NCI-H146 treated with DMSO at 0.1 percent for 48 hours (cell line): Measurements from ENCODE around the gene ST6GALNAC5.
A peak's percentile ranks its signal among the peaks of the same experiment; 100 is the strongest.
"Not testable (repeated sequence)": the region's sequence is repeated elsewhere in the genome, so short reads cannot be mapped to it uniquely, and the experiment has no call there.

Experiments
- DNase-seq: peaks from one replicate; lab custom pipeline; 2025; ENCODE audit not compliant: unreplicated experiment; lab: John Stamatoyannopoulos, UW

ST6GALNAC5 gene

GRCh38 chr1:76867342-76868130 lies at the start of gene ST6GALNAC5:
TSS of gene ST6GALNAC5 (plus strand) at chr1:76867480.
- DNase-seq: peak; percentile 66

- no peak for DNase-seq
Measured at GRCh38 chr1:76820028-76820427, 47.3 kb upstream of the ST6GALNAC5 start.

DNA sequence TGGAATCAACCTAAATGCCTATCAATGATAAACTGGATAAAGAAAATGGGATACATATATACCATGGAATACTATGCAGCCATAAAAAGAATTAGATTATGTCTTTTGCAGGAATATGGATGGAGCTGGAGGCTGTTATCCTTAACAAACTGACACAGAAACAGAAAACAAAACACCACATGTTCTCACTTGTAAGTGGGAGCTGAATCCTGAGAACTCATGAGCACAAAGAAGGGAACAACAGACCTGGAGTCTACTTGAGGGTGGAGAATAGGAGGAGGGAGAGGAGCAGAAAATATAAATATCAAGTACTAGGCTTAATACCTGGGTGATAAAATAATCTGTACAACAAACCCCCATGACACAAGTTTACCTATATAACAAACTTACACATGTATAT lies 44.3 kb upstream of the ST6GALNAC5 start:
- not testable (repeated sequence) for DNase-seq

DNA sequence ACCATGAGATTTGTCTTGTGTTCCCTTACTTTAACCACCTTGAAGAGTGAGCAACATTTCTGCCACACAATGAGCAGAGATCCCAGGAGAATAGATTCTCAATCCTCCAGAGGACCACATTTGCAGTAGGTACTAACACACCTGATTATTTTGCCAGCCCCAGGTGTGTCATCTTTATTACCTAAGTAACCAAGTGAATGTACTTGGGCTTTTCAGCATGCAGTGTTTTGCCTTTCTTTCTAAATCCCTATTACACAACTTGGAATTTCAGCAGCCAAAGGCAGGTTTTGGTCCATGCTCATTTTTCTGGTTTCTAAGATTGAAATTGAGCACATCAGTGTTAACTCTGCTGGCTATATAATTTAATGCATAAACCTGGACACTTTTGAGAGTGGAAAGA lies 43.2 kb upstream of the ST6GALNAC5 start:
- DNase-seq: no peak

DNA sequence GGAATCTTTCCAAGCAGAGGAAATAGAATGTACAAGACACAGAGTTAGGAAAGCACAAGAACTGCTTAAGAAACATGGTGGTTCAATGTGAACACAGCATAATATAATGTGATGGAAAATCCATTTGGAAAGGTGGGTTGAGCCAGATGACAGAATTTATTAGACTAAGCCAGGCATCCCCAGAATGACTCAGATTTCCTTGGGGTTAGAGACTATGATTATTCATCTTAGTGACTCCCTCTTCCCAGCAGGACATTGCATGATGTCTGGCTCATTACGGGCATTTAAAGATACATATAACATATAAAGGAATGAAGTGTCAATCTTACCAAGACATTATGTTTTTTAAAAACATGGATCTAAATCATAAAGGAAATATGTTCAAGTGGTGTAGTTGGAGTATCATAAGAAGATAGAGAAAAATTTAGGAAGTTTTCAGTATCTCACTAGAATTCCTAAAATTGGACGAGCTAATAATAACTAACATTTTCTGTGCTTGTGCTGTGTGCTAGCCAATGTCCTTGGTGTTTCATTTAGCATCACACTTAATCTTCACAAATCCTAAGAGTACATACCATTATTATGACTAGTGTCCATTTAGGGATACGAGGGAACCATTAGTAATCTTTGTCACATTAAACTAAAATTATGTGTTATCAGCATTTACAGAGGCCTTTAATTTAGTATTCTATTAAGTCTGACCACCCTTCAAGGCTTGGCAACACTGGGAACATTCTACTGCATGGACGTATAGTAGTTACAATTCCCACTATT lies 41.0 kb upstream of the ST6GALNAC5 start:
- no peak for DNase-seq

- DNase-seq: no peak
Measured at GRCh38 chr1:76827066-76827465, 40.2 kb upstream of the ST6GALNAC5 start.

DNA sequence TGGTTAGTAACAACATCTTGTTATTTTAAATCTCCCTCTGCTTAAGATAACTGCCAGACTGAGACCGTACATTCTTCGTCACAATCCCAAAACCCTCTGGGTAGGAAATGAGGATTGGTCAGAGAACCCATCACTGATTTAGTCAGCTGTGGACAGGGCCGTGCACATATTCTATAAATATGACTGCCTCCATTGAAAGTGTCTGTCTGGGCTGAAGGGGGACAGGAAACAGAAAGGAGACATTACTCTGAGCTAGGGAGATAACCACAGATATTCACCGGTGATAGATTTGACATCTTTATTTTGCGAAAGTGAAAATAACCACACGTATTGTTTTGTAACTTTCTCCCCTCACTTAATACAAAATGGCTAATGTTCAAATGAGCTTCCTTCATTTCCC lies 36.9 kb upstream of the ST6GALNAC5 start:
- no peak for DNase-seq

- DNase-seq: no peak
Measured at GRCh38 chr1:76832521-76832920, 34.8 kb upstream of the ST6GALNAC5 start.

DNA sequence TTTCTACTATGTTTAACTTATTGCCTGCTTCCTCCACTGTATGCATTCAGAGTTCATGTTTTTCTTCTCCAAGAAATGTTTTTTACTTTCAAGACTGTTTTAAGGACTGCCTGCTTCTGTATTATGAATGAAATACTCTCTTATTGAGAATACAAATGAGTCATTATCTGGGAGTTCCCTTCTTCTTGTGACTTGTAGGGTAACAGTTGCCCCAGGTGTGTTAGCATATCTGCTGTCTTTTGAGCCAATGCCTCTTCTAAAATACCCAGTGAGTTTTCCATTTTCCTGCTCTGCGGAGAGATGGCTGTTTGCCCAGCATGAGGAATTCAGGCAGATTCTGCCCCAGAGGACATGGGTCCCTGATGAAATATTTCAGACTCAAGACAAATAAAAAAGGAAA lies 34.1 kb upstream of the ST6GALNAC5 start:
- DNase-seq: no peak

DNA sequence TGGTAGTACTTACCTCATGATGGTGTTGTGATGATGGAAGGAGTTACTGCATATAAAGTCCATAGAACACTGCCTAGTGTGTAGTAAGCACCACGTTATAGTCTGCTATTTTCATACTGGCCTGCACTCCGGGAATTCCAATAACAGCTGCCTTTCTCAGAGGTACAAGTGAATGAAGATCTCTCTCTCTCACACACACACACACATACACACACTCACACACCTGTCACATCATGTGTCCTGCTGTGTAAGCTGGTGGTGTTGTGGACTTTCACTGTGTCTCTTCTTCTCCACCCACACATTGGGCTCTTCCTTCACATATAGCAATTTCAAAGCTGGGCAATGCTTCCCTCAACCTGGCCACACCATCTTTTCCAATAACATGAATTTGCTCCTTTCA lies 33.4 kb upstream of the ST6GALNAC5 start:
- DNase-seq: no peak

DNA sequence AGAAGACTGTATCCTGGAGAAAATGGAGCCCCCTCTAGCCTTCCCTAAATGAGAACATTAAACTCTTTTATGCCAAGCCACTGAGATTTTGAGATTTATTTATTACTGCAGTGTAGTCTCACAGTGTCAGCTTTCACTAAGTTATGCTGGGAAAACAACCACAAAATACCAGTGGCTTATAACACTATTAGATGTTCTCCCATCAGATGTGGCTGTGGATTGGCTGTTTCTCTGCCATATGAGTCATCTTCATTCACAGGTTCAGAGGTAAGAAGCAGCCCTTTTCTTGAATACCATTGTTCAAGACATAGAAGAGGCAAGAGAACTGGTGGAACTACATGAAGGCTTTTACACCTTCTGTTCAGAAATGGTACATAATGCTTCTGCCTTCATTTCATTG lies 32.1 kb upstream of the ST6GALNAC5 start:
- no peak for DNase-seq

GRCh38 chr1:76840278-76840677 lies 27.0 kb upstream of the ST6GALNAC5 start:
- no peak for DNase-seq

GRCh38 chr1:76841460-76841859 lies 25.8 kb upstream of the ST6GALNAC5 start:
- DNase-seq: no peak

- no peak for DNase-seq
Measured at GRCh38 chr1:76843821-76844464, 23.3 kb upstream of the ST6GALNAC5 start.

DNA sequence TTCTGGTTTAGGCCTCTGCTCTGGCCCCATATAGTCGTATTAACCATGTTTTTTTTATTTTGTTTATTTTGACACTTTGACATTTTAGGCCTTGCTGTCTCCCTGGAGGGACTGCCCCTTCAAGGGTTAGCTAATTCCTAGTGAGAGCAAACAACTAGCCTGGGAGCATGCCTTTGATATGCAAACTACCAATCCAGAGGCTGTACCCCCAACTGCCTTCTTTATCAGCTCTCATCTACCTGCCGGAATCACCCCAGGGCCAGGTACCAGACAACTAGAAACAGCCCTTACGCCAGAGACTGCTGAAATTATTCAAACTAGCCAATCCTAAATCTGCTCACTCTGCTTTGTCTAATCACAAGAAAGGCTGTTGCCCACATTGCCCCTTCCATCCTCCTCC lies 13.0 kb upstream of the ST6GALNAC5 start:
- peak; percentile 51 for DNase-seq

- no peak for DNase-seq
Measured at GRCh38 chr1:76856104-76856503, 11.2 kb upstream of the ST6GALNAC5 start.

GRCh38 chr1:76857138-76857537 lies 10.1 kb upstream of the ST6GALNAC5 start:
- no peak for DNase-seq

- no peak for DNase-seq
Measured at GRCh38 chr1:76857973-76858372, 9.3 kb upstream of the ST6GALNAC5 start.

DNA sequence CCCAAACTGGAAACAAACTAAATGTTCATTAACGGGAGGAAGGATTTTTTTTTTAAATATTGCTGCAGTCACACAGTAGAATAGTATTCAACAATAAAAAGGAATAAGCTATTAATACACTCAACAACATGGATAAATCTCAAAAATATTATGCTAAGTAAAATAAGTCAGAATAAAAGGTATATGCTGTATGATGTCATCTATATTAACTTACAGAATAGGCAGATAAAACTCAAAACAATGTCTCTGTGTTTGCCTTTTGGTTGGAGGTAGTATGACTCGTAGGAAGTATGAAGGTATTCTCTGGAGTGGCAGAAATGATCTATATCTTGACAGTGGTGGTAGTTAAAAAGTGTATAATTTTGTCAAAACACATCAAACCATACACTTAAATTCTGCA lies 6.1 kb upstream of the ST6GALNAC5 start:
- DNase-seq: no peak

GRCh38 chr1:76862447-76862846 lies 4.8 kb upstream of the ST6GALNAC5 start:
- DNase-seq: no peak

- DNase-seq: no peak
Measured at GRCh38 chr1:76864383-76864782, 2.9 kb upstream of the ST6GALNAC5 start.
